Fibroblast of lung (primary cell): Measurements from ENCODE around the gene EEFSEC. TPM values are rescaled to one million over a fixed set of nuclear protein-coding genes. Genes with fewer than 3 reads are reported as not detected.

ENCODE experiments used
- DNase-seq, 2 donors: peaks; one replicate each; pipeline versions ENCODE4 v3.0.0 to v3.0.0-alpha.2; 2010; ENCODE audit warnings: low read depth in 2 of 2
- H2AFZ ChIP-seq: 2 replicates; pipeline ENCODE4 v1.5.1; 2012; ENCODE audit warnings: low read length, control low read depth, inconsistent platforms
- H3K27ac ChIP-seq: 2 replicates; pipeline ENCODE4 v1.5.1; 2011; ENCODE audit warnings: low read length, control low read depth; ENCODE audit not compliant: insufficient read depth
- H3K27me3 ChIP-seq: 2 replicates; pipeline ENCODE4 v1.5.1; 2011; ENCODE audit warnings: mild to moderate bottlenecking, low read length; ENCODE audit not compliant: control insufficient read depth, insufficient read depth
- H3K36me3 ChIP-seq: 2 replicates; pipeline ENCODE4 v1.5.1; 2011; ENCODE audit warnings: low read length; ENCODE audit not compliant: control insufficient read depth, insufficient read depth
- H3K4me1 ChIP-seq: 2 replicates; pipeline ENCODE4 v1.5.1; 2011; ENCODE audit warnings: low read length; ENCODE audit not compliant: control insufficient read depth, insufficient read depth; ENCODE audit errors: extremely low read depth
- H3K4me2 ChIP-seq: 2 replicates; pipeline ENCODE4 v1.5.1; 2011; ENCODE audit warnings: low read length, control low read depth; ENCODE audit not compliant: insufficient read depth; ENCODE audit errors: extremely low read depth
- H3K4me3 ChIP-seq, 4 experiments: fragments of 200-600 bp in 1 of 4; sonication (generic) in 1 of 4; replicated peaks in 1 of 4; 2 replicates each; pipeline ENCODE4 v1.5.1; 2011 to 2016; ENCODE audit warnings: low read length in 4 of 4, low read depth in 3 of 4, mild to moderate bottlenecking in 3 of 4, control low read depth in 2 of 4, inconsistent platforms in 1 of 4, mixed read lengths in 1 of 4; ENCODE audit not compliant: insufficient read depth in 1 of 4; ENCODE audit errors: control extremely low read depth in 1 of 4
- H3K79me2 ChIP-seq: 2 replicates; pipeline ENCODE4 v1.5.1; 2012; ENCODE audit warnings: mild to moderate bottlenecking, low read length, inconsistent platforms; ENCODE audit not compliant: control insufficient read depth, insufficient read depth
- H3K9ac ChIP-seq: 2 replicates; pipeline ENCODE4 v1.5.1; 2011; ENCODE audit warnings: mild to moderate bottlenecking, low read length, control low read depth; ENCODE audit not compliant: insufficient read depth
- H3K9me3 ChIP-seq: 2 replicates; pipeline ENCODE4 v1.5.1; 2012; ENCODE audit warnings: low read depth, low read length; ENCODE audit not compliant: control insufficient read depth, insufficient read depth
- H4K20me1 ChIP-seq: 2 replicates; pipeline ENCODE4 v1.5.1; 2011; ENCODE audit warnings: low read length; ENCODE audit not compliant: control insufficient read depth, insufficient read depth; ENCODE audit errors: extremely low read depth
- CTCF ChIP-seq, 2 donors: IDR thresholded peaks in 1 of 2; conservative IDR thresholded peaks in 1 of 2; 1 replicate in 1 of 2; 2 replicates in 1 of 2; pipeline ENCODE4 v1.5.1; 2011 to 2012; ENCODE audit warnings: low read length in 2 of 2, control low read depth in 1 of 2, inconsistent platforms in 1 of 2, low read depth in 1 of 2, mild to moderate bottlenecking in 1 of 2
- EZH2 ChIP-seq: IDR thresholded peaks from 2 replicates; pipeline ENCODE4 v1.5.1; 2012; ENCODE audit warnings: low read length, control low read depth, mild to moderate bottlenecking; ENCODE audit errors: missing control alignments
- polyA plus RNA-seq, 2 donors: library from polyadenylated mRNA; depleted of rRNA in 1 of 2; stranded (reverse) in 1 of 2; unstranded in 1 of 2; fragments of >200 nt; gene quantifications; 2 replicates each; pipeline ENCODE4 v1.2.1, GENCODE V29; 2011 to 2012; ENCODE audit warnings: missing spikeins in 1 of 2
- total RNA-seq: library from RNA; depleted of rRNA; stranded (reverse); fragments of >200 nt; gene quantifications from 2 replicates; pipeline ENCODE4 v1.2.1, GENCODE V29; 2014

EEFSEC gene
- total and polyA plus RNA-seq, 2 donors (not counting 1 experiment from before 2014, with no cell fraction given), result 2.6 to 5.0 TPM

- no peak overlapping the region for H2AFZ ChIP-seq
- no peak overlapping the region for H3K4me3 ChIP-seq
- TF ChIP-seq EZH2, result no peak
- TF ChIP-seq CTCF (conservative IDR thresholded peaks at IDR 0.05 in 1 of 2, IDR thresholded peaks at IDR 0.05 in 1 of 2; ENCODE audit: low read depth in 1 of 2, low read length in 2 of 2), result no peak
- H3K4me2 ChIP-seq, result no peak overlapping the region
- H3K36me3 ChIP-seq, result no peaks in the 10 kb centered on the region
- H3K4me1 ChIP-seq, result no peaks in the 10 kb centered on the region
- DNase-seq, result no peak
- no peaks in the 10 kb centered on the region for H3K27me3 ChIP-seq
- no peaks in the 10 kb centered on the region for H4K20me1 ChIP-seq
- H3K9ac ChIP-seq, result no peak overlapping the region
- no peaks in the 10 kb centered on the region for H3K79me2 ChIP-seq
- H3K9me3 ChIP-seq, result no peaks in the 10 kb centered on the region
- H3K27ac ChIP-seq, result no peak overlapping the region
Measured at GRCh38 chr3:128307781-128308469, 154.6 kb downstream of the EEFSEC start.

GRCh38 chr3:128309026-128309425 lies 155.7 kb downstream of the EEFSEC start:
- H4K20me1 ChIP-seq, result no peaks in the 10 kb centered on the region
- H3K4me2 ChIP-seq, result no peak overlapping the region
- DNase-seq, result no peak

More at GRCh38 chr3:128309026-128309425, 155.7 kb downstream of the EEFSEC start:
- TF ChIP-seq CTCF (conservative IDR thresholded peaks at IDR 0.05 in 1 of 2, IDR thresholded peaks at IDR 0.05 in 1 of 2; ENCODE audit: low read depth in 1 of 2, low read length in 2 of 2) (no peak), EZH2 (no peak)
- no peaks in the 10 kb centered on the region for H3K27me3 ChIP-seq
- no peak overlapping the region for H3K4me3 ChIP-seq
- no peaks in the 10 kb centered on the region for H3K79me2 ChIP-seq
- no peak overlapping the region for H3K9ac ChIP-seq
- H2AFZ ChIP-seq, result no peak overlapping the region
- H3K36me3 ChIP-seq, result no peaks in the 10 kb centered on the region
- H3K27ac ChIP-seq, result no peak overlapping the region
- H3K9me3 ChIP-seq, result no peaks in the 10 kb centered on the region
- no peaks in the 10 kb centered on the region for H3K4me1 ChIP-seq
